Cardiac fibroblast (primary cell): ENCODE measurements around the gene TRAF2.

ENCODE experiments used
- DNase-seq, 2 donors: peaks; one replicate each; pipeline versions ENCODE4 v3.0.0 to v3.0.0-alpha.2; 2010; ENCODE audit warnings: low read depth in 2 of 2
- H3K4me3 ChIP-seq, 2 donors: replicated peaks in 1 of 2; 1 replicate in 1 of 2; 2 replicates in 1 of 2; pipeline ENCODE4 v1.5.1; 2011; ENCODE audit warnings: low read depth in 2 of 2, low read length in 2 of 2, mild to moderate bottlenecking in 2 of 2, moderate library complexity in 1 of 2
- TF ChIP-seq, protein P1 (sequence below): IDR thresholded peaks from one replicate; pipeline ENCODE4 v1.5.1; 2011; ENCODE audit warnings: low read depth, mild to moderate bottlenecking, low read length, inconsistent platforms

Gene TRAF2

DNA sequence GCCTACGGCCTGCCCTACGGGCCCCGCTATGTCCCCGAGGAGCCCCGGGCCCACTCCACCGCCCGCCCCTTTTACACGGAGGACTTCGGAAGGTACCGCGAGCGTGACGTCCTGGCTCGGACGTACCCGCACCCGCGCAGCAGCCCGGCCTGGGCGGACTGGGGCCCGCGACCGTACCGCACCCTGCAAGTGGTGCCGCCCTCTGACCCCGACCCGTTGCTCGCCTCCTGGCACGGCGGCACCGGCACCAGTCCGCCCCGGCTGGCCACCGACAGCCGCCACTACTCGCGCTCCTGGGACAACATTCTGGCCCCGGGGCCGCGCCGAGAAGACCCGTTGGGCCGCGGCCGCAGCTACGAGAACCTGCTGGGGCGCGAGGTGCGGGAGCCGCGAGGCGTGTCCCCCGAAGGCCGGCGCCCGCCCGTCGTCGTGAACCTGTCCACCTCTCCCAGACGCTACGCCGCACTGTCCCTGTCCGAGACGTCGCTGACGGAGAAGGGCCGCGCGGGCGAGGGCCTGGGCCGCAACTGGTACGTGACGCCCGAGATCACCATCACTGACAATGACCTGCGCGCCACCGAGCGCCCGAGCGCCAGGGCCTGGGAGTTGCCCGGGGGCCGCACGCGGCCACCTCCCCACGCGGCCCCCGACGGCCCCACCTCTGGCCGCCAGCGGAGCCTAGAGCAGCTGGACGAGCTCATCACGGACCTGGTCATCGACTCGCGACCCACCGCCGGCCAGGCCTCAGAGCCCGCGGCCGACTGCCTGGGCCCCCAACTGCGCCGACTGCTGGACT is 40.7 kb upstream of the TRAF2 start:
- TF ChIP-seq, protein P1, sequence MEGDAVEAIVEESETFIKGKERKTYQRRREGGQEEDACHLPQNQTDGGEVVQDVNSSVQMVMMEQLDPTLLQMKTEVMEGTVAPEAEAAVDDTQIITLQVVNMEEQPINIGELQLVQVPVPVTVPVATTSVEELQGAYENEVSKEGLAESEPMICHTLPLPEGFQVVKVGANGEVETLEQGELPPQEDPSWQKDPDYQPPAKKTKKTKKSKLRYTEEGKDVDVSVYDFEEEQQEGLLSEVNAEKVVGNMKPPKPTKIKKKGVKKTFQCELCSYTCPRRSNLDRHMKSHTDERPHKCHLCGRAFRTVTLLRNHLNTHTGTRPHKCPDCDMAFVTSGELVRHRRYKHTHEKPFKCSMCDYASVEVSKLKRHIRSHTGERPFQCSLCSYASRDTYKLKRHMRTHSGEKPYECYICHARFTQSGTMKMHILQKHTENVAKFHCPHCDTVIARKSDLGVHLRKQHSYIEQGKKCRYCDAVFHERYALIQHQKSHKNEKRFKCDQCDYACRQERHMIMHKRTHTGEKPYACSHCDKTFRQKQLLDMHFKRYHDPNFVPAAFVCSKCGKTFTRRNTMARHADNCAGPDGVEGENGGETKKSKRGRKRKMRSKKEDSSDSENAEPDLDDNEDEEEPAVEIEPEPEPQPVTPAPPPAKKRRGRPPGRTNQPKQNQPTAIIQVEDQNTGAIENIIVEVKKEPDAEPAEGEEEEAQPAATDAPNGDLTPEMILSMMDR, result no peak
- H3K4me3 ChIP-seq, result no peak overlapping the region
- DNase-seq, result no peak

DNA sequence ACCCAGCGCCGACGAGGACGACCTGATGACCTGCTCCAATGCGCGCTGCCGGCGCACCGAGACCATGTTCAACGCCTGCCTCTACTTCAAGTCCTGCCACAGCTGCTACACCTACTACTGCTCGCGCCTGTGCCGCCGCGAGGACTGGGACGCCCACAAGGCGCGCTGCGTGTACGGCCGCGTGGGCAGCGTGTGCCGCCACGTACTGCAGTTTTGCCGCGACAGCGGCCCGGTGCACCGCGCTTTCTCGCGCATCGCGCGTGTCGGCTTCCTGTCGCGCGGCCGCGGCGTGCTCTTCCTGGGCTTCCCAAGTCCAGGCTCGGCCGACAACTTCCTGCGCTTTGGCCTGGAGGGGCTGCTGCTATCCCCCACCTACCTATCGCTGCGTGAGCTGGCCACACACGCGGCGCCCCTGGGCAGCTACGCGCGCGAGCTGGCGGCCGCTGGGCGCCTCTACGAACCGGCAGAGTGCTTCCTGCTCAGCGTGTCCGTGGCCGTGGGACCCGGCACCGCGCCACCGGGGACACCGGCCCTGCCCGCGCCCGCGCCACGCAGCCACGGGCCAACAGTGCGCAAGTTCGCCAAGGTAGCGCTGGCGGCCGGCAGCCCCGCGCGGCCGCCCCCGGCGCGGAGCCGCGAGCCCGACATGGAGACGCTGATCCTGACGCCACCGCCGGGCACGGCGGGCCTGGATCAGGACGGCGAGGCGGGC is 39.8 kb upstream of the TRAF2 start:
- no peak overlapping the region for H3K4me3 ChIP-seq
- TF ChIP-seq, protein P1, result no peak
- DNase-seq, result no peak

DNA sequence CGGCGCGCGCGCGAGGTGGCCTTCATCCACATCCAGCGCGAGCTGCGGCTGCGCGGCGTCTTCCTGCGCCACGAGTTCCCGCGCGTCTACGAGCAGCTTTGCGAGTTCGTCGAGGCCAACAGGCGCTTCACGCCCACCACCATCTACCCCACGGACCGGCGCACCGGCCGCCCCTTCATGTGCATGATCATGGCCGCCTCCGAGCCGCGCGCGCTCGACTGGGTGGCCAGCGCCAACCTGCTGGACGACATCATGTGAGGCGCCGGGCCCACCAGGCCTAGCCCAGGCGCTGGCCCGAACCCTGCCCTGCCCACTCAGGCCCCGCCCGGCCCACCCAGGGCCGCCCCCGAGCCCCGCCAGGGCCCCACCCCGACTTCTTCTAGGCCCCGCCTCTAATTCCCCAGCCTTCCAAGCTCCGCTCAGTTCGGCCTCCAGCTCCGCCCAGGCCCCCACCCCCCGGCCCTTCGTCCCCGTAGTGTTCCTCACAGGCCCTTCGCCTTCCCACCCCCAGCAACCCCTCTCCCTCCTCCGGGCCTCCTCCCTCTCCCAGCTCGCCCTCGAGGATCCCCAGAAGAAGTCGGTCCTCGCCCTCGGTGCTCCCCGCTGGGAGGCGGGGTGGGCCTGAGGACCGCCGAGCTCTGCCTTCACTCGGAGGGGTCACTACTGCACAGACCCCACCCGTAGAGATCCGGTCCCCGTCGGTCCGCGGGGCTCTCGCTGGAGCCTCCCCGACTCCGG is 39.1 kb upstream of the TRAF2 start:
- DNase-seq, result peak; percentile 59 to 77
- TF ChIP-seq, protein P1, result no peak
- peak overlapping the region; percentile 76 to 84 for H3K4me3 ChIP-seq

DNA sequence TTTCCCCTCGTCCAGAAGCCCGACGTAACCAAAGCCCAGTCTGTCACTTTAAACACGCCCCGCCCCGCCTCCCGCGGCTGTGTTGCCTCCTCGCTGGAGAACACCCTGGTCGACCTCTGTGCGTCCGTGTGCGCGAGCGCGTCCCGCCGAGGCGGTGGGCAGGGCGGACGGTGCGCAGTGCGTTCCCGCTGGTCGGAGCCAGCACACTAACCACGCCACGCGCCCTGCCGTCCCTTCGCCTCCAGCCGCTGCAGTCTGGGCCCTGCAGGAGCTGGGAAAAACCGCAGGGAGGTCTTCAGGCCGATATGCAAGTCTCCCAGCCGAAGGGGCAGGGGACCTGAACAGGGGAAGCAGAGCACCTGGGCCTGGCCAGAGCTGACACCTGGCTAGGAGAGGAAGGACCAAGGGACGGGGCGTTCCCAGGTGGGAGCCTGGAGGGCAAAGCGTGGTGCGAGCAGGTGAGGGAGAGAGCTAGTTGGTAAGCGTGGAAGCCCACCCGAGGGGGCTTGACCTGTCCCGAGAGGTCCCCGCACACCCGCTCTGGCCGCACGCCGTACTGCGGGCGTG is 38.4 kb upstream of the TRAF2 start:
- DNase-seq, result peak; percentile 88 to 90
- TF ChIP-seq, protein P1, result no peak
- peak overlapping the region; percentile 76 to 84 for H3K4me3 ChIP-seq

DNA sequence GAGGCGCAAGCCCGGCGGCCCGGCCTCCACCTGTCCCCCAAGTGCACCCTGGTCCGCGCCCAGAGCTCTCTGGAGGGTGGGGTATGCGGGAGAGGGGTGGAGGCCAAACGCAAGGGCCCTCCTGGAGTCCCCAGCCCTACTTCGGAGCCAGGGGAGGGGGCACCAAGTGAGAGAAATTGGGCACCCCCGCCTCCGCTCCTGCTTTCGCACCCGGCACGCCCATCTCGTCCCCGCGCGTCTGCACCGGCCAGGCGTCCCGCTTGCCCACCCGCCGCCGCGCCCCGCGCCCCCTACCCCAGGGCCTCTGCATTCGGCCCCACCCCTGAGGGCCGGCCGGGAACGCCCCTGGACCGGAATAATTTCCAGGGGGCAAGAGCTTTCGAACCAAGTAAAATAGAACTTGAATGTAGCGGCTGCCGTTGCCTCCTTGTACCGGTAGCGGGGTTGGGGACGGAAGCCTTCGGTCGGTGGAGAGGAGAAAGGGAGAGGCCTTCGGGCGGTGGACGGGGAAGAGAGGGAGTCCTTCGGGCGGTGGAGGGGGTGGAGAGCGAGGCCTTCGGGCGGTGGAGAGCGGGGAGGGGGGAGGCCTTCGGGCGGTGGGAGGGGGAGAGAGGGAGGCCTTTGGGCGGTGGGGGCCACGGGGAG is 37.8 kb upstream of the TRAF2 start:
- TF ChIP-seq, protein P1, result no peak
- no peak for DNase-seq
- peak overlapping the region; percentile 76 to 84 for H3K4me3 ChIP-seq
